Left kidney (tissue), 2 donors: ENCODE measurements around the gene FGGY. TPM values are rescaled to one million over a fixed set of nuclear protein-coding genes. Genes with fewer than 3 reads are reported as not detected.
"Not testable (repeated sequence)": the region's sequence is repeated elsewhere in the genome, so short reads cannot be mapped to it uniquely, and the experiment has no call there.

ENCODE experiments used
- DNase-seq: peaks from one replicate; pipeline ENCODE4 v3.0.0-alpha.2; 2013
- polyA plus RNA-seq: library from polyadenylated mRNA; unstranded; fragments of 120-200 nt; gene quantifications from one replicate; pipeline ENCODE4 v1.2.1, GENCODE V29; 2013; ENCODE audit not compliant: insufficient read length

The FGGY gene
- polyA plus RNA-seq, 1 donor: 26.6 TPM

DNA sequence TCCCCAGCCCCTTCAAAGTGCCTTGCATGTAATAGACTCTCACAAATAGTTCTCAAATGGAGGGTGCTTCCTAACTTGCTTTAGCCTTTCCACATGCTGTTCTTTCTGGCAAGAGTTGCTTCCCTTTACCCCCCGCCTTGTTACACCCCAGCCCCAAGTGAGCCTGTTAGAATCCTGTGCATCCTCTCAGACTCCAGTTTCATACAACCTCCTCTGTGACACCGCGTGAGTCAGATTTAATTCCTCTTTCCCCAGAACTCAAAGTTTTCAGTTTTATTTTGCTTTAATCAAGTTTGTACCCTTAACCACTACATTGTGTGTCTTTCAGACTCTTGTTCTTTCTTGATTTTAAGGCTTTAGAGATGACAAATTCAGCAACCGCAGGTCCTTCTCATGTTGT is 283.4 kb downstream of the FGGY start:
- DNase-seq: no peak

DNA sequence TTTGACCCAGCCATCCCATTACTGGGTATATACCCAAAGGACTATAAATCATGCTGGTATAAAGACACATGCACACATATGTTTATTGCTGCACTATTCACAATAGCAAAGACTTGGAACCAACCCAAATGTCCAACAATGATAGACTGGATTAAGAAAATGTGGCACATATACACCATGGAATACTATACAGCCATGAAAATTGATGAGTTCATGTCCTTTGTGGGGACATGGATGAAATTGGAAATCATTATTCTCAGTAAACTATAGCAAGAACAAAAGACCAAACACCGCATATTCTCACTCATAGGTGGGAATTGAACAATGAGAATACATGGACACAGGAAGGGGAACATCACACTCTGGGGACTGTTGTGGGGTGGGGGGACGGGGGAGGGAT is 295.5 kb downstream of the FGGY start:
- DNase-seq: not testable (repeated sequence)

DNA sequence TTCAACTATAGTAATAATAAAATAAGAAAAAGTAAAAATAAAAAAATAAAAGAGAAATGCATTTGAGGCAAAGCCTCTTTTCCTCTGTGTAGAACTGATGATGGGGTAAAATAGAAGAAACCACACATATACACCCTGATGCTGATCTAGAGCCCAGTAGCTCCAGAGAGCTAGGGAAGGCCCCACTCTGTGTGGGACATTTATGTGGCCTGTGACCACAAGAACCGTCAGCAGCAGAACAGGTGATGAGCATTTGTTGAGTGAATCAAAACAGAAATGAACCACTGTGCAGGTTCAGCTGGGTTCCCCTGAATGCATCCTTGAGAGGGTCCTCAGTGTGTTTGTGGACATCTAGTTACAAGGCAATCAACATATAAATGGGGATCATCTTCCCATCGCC is 296.0 kb downstream of the FGGY start:
- no peak for DNase-seq

DNA sequence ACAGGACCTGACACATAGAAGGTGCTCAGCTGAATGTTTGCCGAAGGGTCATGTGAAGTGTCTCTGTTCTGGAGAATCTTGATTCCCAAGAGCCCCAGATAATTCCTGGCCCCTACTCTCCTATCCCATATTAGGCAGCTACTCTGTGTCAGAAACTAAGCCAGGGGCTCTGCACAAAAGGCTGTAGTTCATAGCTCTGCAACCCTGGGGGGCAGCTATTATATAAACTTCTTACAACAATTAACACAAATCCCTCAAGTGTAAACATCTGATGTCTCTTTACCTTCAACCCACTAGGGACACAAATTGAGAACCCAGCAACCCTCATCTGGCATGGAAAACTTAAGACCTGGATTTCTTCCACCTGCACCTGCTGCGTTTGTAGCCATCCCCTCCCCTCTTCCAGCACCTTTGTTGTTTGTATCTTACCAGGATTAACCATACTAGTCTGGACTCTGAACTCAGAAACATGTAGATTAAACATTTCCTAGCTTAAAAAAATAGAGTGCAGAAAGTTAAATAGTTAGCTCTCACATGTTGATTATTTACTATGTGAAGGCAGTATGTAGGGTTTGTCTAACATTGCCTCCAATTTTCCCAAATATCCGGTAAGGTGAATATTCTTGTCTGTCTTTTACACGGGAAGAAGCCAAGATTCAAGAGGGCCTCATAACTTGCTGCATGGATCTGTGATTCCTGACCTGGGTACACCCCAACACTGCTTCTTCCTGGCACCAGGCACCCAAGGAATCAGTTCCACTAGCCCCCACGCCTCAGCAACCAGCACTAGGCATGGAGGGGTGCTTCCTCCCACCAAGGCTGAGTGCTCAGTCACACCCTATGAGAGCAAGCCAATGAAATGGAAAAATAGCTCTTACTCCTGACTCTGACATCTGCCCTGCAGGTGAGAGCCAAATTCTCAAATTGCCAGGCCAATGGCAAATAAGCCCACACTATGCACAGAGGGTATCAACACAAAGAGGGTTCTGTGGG is 297.2 kb downstream of the FGGY start:
- no peak for DNase-seq

DNA sequence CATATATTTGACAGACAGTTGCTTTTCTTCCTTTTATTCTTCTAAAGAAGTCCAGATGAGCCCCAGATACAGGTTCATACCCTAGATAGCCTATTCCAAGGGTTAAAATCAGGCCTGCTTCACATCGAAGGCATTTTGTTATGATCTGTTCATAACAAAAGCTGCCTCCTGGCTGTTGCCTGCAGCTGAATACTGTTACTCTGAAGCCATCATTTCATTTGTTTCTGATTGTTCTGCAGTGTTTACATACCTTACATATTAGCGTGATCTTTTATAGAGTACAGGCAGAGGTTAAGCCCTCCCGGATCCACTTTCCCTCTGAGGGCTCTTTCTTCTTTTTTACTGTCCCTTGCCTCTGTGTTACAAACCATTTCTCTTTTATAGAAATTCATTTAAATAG is 298.9 kb downstream of the FGGY start:
- DNase-seq: no peak

DNA sequence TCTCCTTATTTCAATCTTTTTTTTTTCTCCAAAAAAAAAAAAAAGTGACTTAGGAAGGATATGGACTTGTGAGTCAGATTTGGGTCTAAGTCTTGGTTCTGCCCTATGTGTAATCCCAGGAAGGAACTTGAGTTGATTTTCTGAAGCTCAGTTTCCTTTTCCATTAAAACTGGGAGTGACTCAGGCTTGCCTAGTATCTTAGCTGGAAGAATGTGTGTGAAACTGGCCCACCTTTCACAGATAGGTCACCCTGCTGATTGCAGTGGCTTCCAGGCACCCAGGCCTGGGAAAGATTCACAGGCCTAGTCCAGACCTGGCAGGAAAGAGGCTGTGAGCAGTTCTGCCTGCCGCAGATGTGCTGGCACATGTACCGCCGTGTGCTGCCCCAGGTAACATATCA is 299.5 kb downstream of the FGGY start:
- DNase-seq: no peak

DNA sequence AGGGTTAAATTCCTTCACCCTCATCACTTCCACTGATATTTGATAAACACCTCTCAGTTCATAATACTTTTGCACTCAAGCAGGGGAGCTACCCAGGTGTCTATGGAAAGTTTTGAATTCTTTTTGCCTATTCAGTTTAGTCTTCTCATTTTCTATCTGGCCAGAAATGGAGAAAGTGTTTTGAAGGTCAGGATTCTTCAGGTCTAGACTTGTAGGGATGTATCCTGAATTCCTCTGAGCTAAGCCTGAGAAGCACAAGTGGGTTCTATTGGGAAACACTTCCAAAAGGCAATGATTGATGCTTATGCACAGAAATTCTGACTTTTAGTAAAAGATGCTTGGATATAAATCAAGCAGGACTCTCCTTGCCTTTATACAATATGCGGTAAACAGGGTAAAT is 300.1 kb downstream of the FGGY start:
- no peak for DNase-seq

DNA sequence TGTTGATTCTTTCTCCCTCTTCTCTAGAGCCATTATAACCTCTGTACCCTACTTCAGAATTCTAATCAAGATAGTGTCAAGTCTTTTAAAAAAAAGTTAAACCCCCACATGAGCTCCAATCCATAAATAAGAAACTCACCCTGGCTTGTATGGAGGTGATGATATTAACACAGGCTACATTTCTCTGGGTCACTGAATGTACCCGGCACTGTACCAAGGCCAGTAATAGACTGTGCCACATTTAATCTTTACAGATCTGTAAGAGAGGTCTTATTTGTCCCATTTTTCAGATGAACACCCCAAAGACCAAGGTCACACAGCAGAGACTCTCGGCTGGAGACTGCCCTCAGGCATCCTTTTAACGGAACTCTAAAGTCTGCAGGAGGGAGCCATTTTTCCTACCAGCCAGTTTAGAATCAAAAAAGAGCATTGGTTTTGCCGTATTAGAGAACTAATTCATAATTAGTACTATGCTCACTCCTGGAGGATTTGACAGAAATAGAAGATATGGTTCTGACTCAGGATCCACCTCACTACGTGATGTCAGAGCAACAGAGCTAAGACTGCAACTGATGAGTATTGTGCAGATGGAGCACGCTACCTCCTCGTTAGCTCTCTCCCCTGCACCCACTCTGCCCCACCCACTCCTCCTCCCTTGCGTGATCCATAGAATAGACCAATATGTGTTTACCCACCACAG is 300.7 kb downstream of the FGGY start:
- DNase-seq: no peak

DNA sequence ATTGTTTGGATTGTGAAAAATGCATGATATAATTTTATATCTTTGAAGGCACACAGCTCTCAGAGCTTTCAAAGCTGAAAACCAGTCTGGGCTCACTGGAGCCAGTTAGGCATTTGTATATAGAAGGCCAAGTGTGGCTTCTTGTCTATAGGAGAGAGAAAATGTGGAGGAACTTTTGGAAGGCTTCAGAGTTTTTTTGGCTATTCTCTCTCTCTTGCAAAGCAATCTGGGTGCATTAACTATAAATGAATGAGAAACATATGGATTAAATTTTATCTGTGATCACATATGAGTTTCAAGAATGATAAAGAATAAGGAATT is 301.2 kb downstream of the FGGY start:
- DNase-seq: no peak

DNA sequence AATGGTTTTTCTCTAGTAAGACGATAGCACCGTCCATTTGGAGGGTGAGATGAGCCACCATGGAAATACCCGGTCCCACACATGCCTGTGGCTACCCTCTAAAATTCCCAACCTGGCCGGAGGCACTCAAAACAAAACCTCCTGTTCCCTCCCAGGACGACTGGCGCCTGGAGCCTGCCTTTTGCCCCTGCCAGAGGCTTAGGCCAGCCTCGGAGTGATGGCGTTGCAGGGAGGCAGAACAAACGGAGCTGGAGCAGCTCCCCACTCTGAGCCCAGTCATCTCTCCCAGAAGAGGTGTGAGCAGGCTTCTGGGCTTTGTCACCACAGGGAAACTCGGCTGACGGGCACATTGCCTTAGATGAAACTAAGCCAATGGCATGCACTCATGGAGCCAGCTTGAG is 304.1 kb downstream of the FGGY start:
- DNase-seq: no peak

DNA sequence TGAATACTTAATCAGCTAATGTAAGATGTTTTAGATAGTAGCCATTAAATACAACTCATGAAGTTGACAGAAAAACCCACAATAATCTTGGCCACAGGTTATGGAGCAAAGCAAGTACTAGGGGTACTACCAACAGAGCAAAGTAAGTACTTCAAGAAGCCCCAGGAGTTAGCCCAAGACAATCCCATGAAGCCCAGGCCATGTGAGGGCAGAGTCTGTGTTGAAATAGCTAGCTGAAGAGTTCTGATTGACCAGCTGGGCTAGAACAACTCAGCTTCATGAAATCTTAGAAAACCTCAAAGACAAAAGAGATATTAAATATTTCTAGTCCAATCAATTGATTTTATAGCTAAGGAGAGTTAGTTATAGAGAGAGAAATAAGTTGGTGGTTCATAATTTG is 304.9 kb downstream of the FGGY start:
- DNase-seq: no peak

DNA sequence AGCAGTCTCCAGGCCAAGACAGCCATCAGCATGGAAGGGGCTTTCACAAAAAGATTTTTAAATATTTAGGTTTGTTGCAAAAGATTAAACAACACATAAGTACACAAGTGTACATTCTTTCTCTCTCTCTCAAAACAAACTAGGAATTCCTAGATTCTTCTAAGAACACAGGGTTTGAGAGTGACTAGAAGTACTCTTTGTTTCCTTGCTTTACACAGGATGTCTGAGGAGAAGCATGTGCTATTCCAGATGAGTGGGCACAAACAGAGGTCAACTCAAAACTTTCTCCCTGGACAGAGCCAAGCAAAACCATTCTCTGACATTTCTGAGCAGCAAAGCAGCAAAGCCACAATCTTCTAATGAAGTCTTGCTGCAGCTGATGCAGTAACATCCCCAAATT is 307.3 kb downstream of the FGGY start:
- DNase-seq: no peak

DNA sequence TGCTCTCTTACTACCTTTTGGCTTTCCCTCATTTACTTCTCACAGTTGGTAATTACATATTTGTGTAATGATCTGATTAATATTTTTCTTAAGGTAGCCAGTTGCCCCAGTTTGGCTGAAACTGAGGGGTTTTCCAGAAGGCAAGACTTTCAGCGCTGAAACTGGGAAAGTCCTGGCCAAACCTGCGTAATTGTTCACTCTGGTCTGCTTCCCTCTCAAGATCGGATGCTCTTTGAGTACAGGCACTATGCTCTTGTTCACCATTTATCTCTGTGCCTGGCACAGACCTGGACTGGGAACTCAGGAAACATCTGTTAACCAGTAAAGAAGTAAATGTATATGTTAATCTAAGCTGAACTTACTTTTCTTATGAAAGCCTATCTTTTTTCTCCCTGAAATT is 308.3 kb downstream of the FGGY start:
- DNase-seq: no peak

DNA sequence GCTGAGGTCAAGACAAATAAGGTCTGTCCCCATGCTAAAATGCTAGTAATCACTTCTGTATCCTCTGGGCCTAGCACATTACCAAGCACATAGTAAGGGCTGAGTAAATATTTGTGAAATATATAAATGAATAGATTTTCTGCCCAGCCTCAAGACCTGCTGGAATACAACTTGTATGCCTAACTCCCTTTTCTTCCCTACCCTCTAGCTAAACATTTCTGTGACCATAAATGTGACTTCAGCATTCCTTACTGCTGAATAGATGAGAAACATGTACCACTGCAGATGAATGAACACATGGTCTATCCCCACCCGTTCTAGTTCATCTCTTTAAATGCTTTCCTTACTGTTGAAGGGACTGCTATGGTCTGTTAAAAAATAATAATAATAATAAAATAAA is 308.9 kb downstream of the FGGY start:
- DNase-seq: no peak

DNA sequence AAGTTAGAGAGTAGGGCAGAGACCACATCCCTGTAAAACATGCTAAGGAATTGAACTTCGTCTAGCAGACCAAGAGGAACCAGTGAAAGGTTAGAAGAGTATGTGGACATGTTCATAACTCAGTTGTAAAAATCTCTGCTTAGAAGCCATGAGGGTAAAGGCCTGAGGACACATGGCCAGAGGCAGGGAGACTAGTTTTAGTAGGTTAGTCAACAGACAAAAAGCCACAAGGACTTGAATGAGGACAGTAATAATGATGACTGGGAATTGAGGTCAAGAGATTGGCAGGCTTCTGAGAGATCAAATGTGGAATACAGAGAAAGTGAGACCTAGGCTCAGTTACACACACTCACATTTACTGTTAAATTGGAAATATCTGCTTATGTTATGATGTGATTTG is 312.4 kb downstream of the FGGY start:
- DNase-seq: no peak

DNA sequence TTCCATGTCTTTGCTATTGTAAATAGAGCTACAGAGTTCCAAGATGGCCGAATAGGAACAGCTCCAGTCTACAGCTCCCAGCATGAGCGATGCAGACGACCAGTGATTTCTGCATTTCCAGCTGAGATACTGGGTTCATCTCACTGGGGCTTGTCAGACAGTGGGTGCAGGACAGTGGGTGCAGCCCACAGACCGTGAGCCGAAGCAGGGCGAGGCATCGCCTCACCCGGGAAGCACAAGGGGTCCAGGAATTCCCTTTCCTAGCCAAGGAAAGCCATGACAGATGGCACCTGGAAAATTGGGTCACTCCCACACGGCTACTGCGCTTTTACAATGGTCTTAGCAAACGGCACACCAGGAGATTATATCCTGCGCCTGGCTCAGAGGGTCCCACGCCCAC is 313.6 kb downstream of the FGGY start:
- not testable (repeated sequence) for DNase-seq

DNA sequence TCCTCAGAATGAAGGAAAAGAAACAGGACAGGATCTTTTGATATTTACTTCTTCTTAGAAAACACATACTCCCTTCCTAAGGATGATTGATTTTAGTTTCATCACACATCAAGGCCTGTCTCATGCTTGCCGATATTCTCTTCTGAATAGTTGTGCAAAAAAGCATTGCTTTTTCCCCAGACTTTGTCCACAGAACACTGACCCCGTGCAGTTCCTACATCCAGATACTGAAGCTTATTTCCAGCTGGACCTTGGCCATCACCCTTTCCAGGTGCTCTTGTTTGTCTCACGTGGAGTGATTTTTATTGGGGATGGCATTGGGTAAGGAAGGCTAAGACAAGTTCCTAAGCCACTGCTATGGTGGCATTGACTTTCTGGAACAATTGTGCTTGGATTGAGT is 320.5 kb downstream of the FGGY start:
- DNase-seq: no peak

DNA sequence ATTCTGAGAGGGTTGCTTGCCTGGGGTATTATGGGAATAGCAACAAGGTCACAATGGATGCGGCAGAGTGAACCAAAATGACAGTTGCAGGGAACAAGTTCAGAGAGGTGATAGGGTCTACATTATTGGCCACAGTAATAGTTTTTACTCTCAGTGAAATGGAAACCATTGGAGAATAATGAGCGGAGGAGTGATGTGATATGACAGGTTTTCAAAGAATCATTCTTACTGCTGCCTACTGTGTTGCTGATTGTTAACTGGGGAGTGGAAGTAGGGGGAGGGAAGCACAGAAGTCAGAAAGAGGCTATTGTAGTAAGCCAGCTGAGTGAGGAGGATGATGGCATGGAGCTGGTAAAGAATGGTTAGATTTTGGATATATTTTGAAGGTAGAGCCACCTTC is 322.7 kb downstream of the FGGY start:
- DNase-seq: no peak

DNA sequence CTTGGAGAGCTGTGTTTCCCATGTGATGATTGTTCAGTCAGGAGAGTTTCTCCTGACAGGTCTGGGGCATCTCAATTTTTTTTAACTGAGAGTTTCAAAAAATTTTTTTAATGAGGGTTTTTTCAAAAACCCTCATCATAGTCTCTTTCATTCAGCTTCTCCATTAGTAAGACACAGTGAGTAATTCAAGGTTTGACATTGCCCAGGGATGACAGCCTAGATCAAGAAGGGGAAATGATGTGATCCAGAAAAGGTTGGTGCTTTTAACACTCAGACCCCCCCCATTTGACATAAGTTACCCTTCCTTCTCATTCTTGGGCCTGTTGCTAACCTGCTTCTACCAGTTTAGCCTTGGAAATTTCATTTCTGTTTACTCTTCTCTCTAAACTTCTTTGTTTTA is 328.5 kb downstream of the FGGY start:
- no peak for DNase-seq

DNA sequence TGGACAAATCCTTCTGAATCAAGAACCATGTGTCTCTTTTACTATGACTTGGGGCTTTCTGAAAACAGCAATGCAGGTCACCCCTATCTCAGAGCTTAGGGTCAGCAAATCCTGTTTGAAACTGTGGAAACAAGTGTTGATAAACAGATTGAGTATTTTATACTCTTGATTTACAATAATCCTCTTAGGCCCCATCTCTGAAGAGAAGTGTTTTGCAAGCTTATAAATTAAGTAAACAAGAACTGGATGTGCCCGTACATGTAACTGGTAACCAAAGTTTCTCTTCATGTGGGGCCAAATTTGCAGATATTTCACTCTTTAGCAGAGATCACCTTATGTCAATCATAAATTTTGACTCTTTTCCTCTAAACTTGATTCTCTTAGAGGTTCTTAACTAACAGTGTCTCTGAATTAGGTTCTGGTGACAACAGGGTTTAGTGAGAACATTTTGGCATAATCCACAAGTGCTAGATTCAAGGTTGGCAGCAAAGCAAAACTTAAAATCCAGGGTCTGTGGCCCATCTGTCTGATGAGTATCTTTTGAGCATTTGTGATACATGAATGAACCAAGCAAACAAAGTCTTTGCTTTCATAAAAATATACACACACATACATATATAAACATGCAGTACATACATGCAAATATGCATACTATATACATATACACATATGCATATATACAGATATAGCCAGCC is 334.8 kb downstream of the FGGY start:
- DNase-seq: no peak

DNA sequence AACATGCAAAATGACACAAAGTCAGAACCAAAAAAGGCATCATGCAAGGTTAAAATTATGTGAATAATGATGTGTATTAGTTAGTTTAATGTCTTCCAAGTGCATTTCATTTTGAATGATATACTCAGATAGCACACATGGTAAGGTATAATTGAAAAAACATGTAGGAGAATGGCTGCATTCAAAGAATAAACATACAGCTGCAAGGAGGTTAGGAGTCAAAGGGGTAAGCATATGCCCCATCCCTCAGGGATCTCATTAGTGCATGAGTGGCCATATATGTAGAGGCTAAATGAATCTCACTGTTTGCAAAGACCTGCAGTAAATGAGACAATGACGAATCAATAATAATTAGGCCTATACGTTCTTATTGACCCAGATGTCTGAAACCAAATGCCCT is 338.2 kb downstream of the FGGY start:
- DNase-seq: no peak

DNA sequence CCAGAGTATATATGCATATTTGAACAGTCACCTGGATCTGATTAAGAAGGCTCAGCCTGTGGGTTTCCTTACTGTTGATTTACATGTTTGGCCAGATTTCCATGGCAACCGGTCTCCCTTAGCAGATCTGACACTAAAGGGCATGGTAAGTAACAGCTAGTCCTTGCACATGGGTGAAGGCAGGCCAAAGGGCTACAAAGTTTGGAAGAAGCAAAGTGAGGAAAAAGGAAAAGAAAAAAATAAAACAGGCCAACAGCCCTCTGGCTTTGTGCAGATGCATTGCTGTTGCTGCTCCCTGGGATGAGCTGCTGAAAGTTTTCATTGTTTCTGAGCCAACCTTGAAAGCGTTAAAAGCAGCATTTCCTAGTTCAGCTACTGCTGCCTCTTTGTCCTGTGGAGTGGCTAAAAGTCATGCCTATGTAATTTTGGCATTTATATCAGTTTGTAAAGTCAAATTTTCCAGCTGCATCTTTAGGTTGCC is 341.4 kb downstream of the FGGY start:
- DNase-seq: peak; percentile 59

DNA sequence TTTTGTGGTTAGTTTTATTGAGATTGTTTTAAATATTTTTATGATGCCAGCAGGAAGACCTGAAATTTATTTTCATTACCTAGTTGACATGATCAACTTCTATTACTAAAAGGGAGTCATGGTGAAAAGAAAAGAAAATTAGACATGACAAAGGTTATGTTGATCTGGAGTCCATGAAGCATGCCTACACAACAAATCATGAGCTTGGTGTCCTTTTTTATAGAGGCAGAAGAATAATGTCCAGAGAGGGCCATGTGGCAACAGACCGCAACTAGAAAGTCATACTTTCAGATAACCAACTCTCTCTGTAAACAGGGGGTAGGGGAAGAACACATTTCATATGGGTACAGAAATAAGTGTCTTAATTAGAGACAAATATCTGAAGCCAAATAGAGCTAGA is 342.4 kb downstream of the FGGY start:
- no peak for DNase-seq
